Left ventricle myocardium superior (tissue), 1 donor: ENCODE results near the gene ELOVL5. TPM values are rescaled to one million over a fixed set of nuclear protein-coding genes. Genes with fewer than 3 reads are reported as not detected.

Experiments
- ATAC-seq: fragments of 200-7000 bp; cut with Tn5 transposase; one replicate; pipeline ENCODE4 v1.9.1; 2020; ENCODE audit warnings: mild to moderate bottlenecking, moderate library complexity
- DNase-seq: peaks from one replicate; pipeline ENCODE4 v3.0.0-alpha.2; 2020
- intact Hi-C: fragments of 100-400 bp; cut with micrococcal nuclease; formaldehyde crosslinking; loops from one replicate; pipeline ENCODE4 v1.11.0; 2022
- microRNA-seq: library from miRNA; unstranded; fragments of <30 nt; microRNA quantifications from one replicate; pipeline ENCODE4 v1.2.0, GENCODE V29; 2020; ENCODE audit warnings: borderline number of aligned reads
- total RNA-seq: library from RNA; stranded (reverse); fragmentation: NEBNext Ultra II Directional; extraction: Animal tissue kit (Norgen Biotek cat#: 25700); gene quantifications from one replicate; pipeline ENCODE4 v1.2.1, GENCODE V29; 2021
- donor health status: DM: no; HTN: yes; CAD: no; lungs with severe emphysema.

The ELOVL5 gene
- total RNA-seq, 1 donor from 2014 or later, result 21.2 TPM

- intact Hi-C loops, result no loop called here
- no peak for ATAC-seq
Observed at GRCh38 chr6:53220605-53221004, 128.1 kb downstream of the ELOVL5 start.

More at GRCh38 chr6:53220605-53221004, 128.1 kb downstream of the ELOVL5 start:
- no peak for DNase-seq

Small RNAs within 50 kb of the gene (microRNA-seq; reads per million reads assigned to microRNA genes)
- not detected for gene MIR5685

Other genes starting within 250 kb of the ELOVL5 start
- not detected for gene GCM1, start 200.1 kb downstream of the ELOVL5 start, total RNA-seq
- 31.9 TPM for gene GCLC, start 196.2 kb upstream of the ELOVL5 start, total RNA-seq